ENCODE measurements around the gene GJB4.

GRCh38 chr1:34779526-34779925, 20.0 kb downstream of the GJB4 start:
- TF ChIP-seq, protein P1, sequence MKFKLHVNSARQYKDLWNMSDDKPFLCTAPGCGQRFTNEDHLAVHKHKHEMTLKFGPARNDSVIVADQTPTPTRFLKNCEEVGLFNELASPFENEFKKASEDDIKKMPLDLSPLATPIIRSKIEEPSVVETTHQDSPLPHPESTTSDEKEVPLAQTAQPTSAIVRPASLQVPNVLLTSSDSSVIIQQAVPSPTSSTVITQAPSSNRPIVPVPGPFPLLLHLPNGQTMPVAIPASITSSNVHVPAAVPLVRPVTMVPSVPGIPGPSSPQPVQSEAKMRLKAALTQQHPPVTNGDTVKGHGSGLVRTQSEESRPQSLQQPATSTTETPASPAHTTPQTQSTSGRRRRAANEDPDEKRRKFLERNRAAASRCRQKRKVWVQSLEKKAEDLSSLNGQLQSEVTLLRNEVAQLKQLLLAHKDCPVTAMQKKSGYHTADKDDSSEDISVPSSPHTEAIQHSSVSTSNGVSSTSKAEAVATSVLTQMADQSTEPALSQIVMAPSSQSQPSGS (CRISPR knock-in tag; IDR thresholded peaks at IDR 0.05; ENCODE audit: borderline replicate concordance, low read depth): no peak
- TF ChIP-seq CREB1 (CRISPR knock-in tag; IDR thresholded peaks at IDR 0.05) (no peak), TCF7 (CRISPR knock-in tag; IDR thresholded peaks at IDR 0.05; ENCODE audit: low read depth) (no peak), CTCF (IDR thresholded peaks at IDR 0.05) (no peak), FOXJ3 (CRISPR knock-in tag; IDR thresholded peaks at IDR 0.05; ENCODE audit: borderline replicate concordance) (no peak), SMAD3 (CRISPR knock-in tag; IDR thresholded peaks at IDR 0.05; ENCODE audit: borderline replicate concordance) (no peak), GTF2I (CRISPR knock-in tag; conservative IDR thresholded peaks at IDR 0.05) (no peak)
